Natural killer cell (primary cell): ENCODE data around the gene PCK2. TPM values are rescaled to one million over a fixed set of nuclear protein-coding genes. Genes with fewer than 3 reads are reported as not detected.

Source experiments
- ATAC-seq, 3 donors: fragments of 150-1000 bp in 2 of 3; fragments of 200-7000 bp in 1 of 3; cut with Tn5 transposase; 1 replicate in 1 of 3; 2 replicates in 2 of 3; pipeline ENCODE4 v1.10.0; 2021; ENCODE audit warnings: mild to moderate bottlenecking in 2 of 3, moderate library complexity in 2 of 3
- DNase-seq, 2 donors: peaks; one replicate each; pipeline versions ENCODE4 v3.0.0 to v3.0.0-alpha.2; 2013 to 2021; ENCODE audit warnings: mixed read lengths in 1 of 2
- H3K27ac ChIP-seq: one replicate; pipeline ENCODE4 v1.5.1; 2013; ENCODE audit warnings: mild to moderate bottlenecking, low read length
- H3K27me3 ChIP-seq: one replicate; pipeline ENCODE4 v1.6.1; 2013; ENCODE audit warnings: low read length; ENCODE audit not compliant: control insufficient read depth, insufficient read depth
- H3K36me3 ChIP-seq: one replicate; pipeline ENCODE4 v1.6.1; 2013; ENCODE audit warnings: low read length; ENCODE audit not compliant: control insufficient read depth, insufficient read depth
- H3K4me1 ChIP-seq: one replicate; pipeline ENCODE4 v1.6.1; 2013; ENCODE audit warnings: low read length; ENCODE audit not compliant: control insufficient read depth, insufficient read depth
- H3K4me3 ChIP-seq: one replicate; pipeline ENCODE4 v1.5.1; 2013; ENCODE audit warnings: low read length
- H3K9me3 ChIP-seq: one replicate; pipeline ENCODE4 v1.6.1; 2013; ENCODE audit warnings: low read length; ENCODE audit not compliant: control insufficient read depth, insufficient read depth
- H3K27ac Mint-ChIP-seq, 2 donors: one replicate each; pipeline ENCODE4 v1.8.0; 2022; ENCODE audit warnings: mild to moderate bottlenecking in 2 of 2, mixed read lengths in 2 of 2, moderate library complexity in 1 of 2
- H3K27me3 Mint-ChIP-seq, 2 donors: one replicate each; pipeline ENCODE4 v1.8.0; 2022; ENCODE audit warnings: low read depth in 2 of 2, mixed read lengths in 2 of 2
- H3K36me3 Mint-ChIP-seq: one replicate; pipeline ENCODE4 v1.8.0; 2022; ENCODE audit warnings: mixed read lengths
- H3K4me1 Mint-ChIP-seq, 2 donors: one replicate each; pipeline ENCODE4 v1.8.0; 2022; ENCODE audit warnings: mixed read lengths in 2 of 2
- H3K4me3 Mint-ChIP-seq: one replicate; pipeline ENCODE4 v1.8.0; 2022; ENCODE audit warnings: mild to moderate bottlenecking, moderate library complexity, mixed read lengths
- H3K9me3 Mint-ChIP-seq, 2 donors: one replicate each; pipeline ENCODE4 v1.8.0; 2022; ENCODE audit warnings: mixed read lengths in 2 of 2
- CTCF ChIP-seq: fragments of 200-600 bp; IDR thresholded peaks from one replicate; pipeline ENCODE4 v1.8.0; 2022; ENCODE audit warnings: antibody characterized with exemption
- WGBS: methylation state at CpG from one replicate; pipeline ENCODE4 v1.1.7; 2013; ENCODE audit warnings: missing lambda C conversion rate; ENCODE audit not compliant: insufficient coverage; 5-methylcytosine and 5-hydroxymethylcytosine counted together
- intact Hi-C: fragments of 100-400 bp; cut with micrococcal nuclease; formaldehyde crosslinking; loops from one replicate; pipeline ENCODE4 v1.14.2; 2022
- total RNA-seq, 4 donors: library from RNA; stranded (reverse); fragments of 120-200 nt in 1 of 4; gene quantifications; one replicate each; pipeline versions ENCODE4 v1.2.3 to v1.2.4, GENCODE V29; 2013 to 2022

Gene PCK2
- total RNA-seq, 3 donors from 2014 or later (not counting 1 experiment from before 2014, with no cell fraction given): 9.8 to 13.8 (median 12.3) TPM

GRCh38 chr14:24063263-24063836 lies 30.8 kb upstream of the PCK2 start:
- Histone ChIP-seq H3K27me3 (no peaks in the 10 kb centered on the region), H3K4me1 (no peaks in the 10 kb centered on the region), H3K4me3 (no peak overlapping the region), H3K36me3 (no peaks in the 10 kb centered on the region), H3K27ac (no peak overlapping the region), H3K9me3 (no peaks in the 10 kb centered on the region)
- Mint-ChIP-seq H3K9me3 (no peaks in the 10 kb centered on the region), H3K27ac (peak overlapping the region in 1 of 2 donors; percentile 35), H3K27me3 (no peaks in the 10 kb centered on the region), H3K4me3 (no peak overlapping the region), H3K4me1 (peaks cover 0 to 11% of the 10 kb centered on the region in 2 donors), H3K36me3 (no peaks in the 10 kb centered on the region)
- no peak for TF ChIP-seq CTCF
- intact Hi-C loops: no loop called here
- DNase-seq: no peak
- WGBS: 80% methylated on average over 4 of the region's 4 CpGs
- no peak for ATAC-seq

- H3K27me3 Mint-ChIP-seq: no peaks in the 10 kb centered on the region
- Histone ChIP-seq H3K4me3 (no peak overlapping the region), H3K27ac (no peak overlapping the region), H3K4me1 (no peaks in the 10 kb centered on the region), H3K27me3 (no peaks in the 10 kb centered on the region), H3K36me3 (no peaks in the 10 kb centered on the region), H3K9me3 (no peaks in the 10 kb centered on the region)
- TF ChIP-seq CTCF: no peak
- no peaks in the 10 kb centered on the region for H3K9me3 Mint-ChIP-seq
- no peak overlapping the region for H3K27ac Mint-ChIP-seq
- H3K4me3 Mint-ChIP-seq: no peak overlapping the region
- H3K36me3 Mint-ChIP-seq: no peaks in the 10 kb centered on the region
- 88% methylated on average over 7 of the region's 7 CpGs for WGBS
- intact Hi-C loops: no loop called here
- ATAC-seq (no peak), DNase-seq (no peak)
- H3K4me1 Mint-ChIP-seq: peaks cover 0 to 4% of the 10 kb centered on the region in 2 donors
These were observed 29.9 kb upstream of the PCK2 start for GRCh38 chr14:24064091-24064795.

- no peak overlapping the region for H3K27ac Mint-ChIP-seq
- intact Hi-C loops: no loop called here
- Histone ChIP-seq H3K27me3 (no peaks in the 10 kb centered on the region), H3K36me3 (no peaks in the 10 kb centered on the region), H3K27ac (no peak overlapping the region), H3K9me3 (no peaks in the 10 kb centered on the region), H3K4me3 (no peak overlapping the region), H3K4me1 (no peaks in the 10 kb centered on the region)
- ATAC-seq (no peak), DNase-seq (no peak)
- no peaks in the 10 kb centered on the region for H3K9me3 Mint-ChIP-seq
- no peak for TF ChIP-seq CTCF
- H3K4me1 Mint-ChIP-seq: no peaks in the 10 kb centered on the region
- H3K4me3 Mint-ChIP-seq: no peak overlapping the region
- H3K27me3 Mint-ChIP-seq: no peaks in the 10 kb centered on the region
- H3K36me3 Mint-ChIP-seq: no peaks in the 10 kb centered on the region
- WGBS: 97% methylated on average over 6 of the region's 15 CpGs
These were observed 29.3 kb upstream of the PCK2 start for GRCh38 chr14:24064856-24065255.
